GM21526 (cell line): ENCODE results near the gene OR5T2.
"Not testable (repeated sequence)": the region's sequence is repeated elsewhere in the genome, so short reads cannot be mapped to it uniquely, and the experiment has no call there.

ENCODE experiments used
- ATAC-seq: cut with Tn5 transposase; IDR thresholded peaks from one replicate; pipeline ENCODE4 v1.9.1; 2021; ENCODE audit warnings: moderate library complexity; ENCODE audit not compliant: unreplicated experiment, low FRiP score

The OR5T2 gene

GRCh38 chr11:56234155-56234554, at the start of gene OR5T2:
Gene OR5T2 (minus strand): TSS chr11:56234255. CDS start chr11:56233062, 1,193 bp downstream.
- ATAC-seq: no peak

- ATAC-seq: no peak
Observed at GRCh38 chr11:56273854-56274253, 39.8 kb upstream of the OR5T2 start, which contains the start of gene OR5T1. Gene OR5T1 (plus strand): TSS chr11:56274154. CDS start chr11:56275639, 1,485 bp downstream.

DNA sequence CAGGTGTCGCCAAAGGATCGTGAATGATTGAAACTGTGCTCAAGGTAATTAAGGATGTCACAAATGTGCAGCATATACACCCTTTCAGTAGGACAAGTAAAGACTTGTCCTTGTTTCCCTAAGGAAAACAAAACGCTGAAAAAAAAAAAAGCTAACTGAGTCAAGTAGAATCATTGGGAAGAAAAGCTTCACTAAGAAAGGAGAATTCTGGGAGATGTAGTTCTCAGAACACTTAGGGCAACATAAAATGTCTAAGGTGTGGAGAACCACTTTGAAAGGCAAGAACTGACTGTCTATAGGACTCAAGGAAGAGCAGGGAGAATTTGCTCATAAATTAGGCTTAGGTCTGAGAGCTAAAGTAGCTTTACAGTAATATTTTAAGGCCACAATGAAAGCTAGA, 37.0 kb upstream of the OR5T2 start:
- no peak for ATAC-seq

DNA sequence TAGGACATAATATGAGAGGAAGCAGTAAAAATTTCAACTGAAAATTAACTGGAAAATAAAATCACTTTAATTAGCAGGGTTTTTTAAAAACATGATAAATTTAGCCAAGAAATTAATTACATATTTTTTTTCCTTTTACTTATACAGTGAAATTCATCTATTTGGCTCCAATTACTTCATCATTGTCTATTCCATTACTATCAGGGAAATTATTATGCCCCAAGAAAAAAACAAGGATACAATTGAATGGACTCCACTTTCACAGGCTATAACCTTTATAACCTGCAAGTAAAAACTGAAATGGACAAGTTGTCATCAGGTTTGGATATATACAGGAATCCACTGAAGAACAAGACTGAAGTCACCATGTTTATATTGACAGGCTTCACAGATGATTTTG, 17.9 kb upstream of the OR5T2 start, which contains the start of gene OR5T3:
Gene OR5T3 (plus strand): TSS at position 301 of the 400 bp plus-strand sequence. CDS start 0 bp downstream, at position 301.
- no peak for ATAC-seq

GRCh38 chr11:56219735-56220134, 14.3 kb downstream of the OR5T2 start:
- ATAC-seq: not testable (repeated sequence)

- no peak for ATAC-seq
Observed at GRCh38 chr11:56214537-56214936, 19.5 kb downstream of the OR5T2 start.

GRCh38 chr11:56207790-56208189, 26.3 kb downstream of the OR5T2 start:
- ATAC-seq: no peak

GRCh38 chr11:56197367-56197766, 36.7 kb downstream of the OR5T2 start:
- no peak for ATAC-seq

DNA sequence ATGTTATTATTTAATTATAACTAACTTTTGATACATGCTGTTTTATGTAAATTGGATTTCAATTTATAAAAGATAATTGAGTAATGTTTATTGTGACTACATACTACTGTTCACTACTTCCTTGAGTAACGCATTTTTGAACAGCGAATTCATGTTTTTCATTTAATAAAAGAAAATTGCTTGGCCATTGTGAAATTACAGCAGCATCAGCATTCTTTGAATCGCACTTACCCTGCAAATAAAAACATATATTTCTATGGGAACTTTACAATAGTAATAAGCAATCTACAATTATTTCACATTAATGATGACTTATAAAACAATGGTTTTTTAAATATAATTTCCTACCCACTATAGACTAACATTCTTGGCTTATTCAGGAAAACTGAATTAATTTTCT, 37.4 kb downstream of the OR5T2 start:
- no peak for ATAC-seq

- ATAC-seq: no peak
Observed at GRCh38 chr11:56188602-56189001, 45.5 kb downstream of the OR5T2 start.

GRCh38 chr11:56183459-56183858, 50.6 kb downstream of the OR5T2 start:
- no peak for ATAC-seq
